GM18951 (cell line): Measurements from ENCODE around the gene TTLL4.

Experiments used
- POLR2A ChIP-seq: IDR thresholded peaks from 4 replicates; pipeline ENCODE4 v1.6.1; 2011; ENCODE audit warnings: mild to moderate bottlenecking; ENCODE audit not compliant: insufficient read length, insufficient read depth; ENCODE audit errors: extremely low read depth
- in situ Hi-C: fragments of 300-500 bp; cut with MboI; formaldehyde crosslinking; loops from one replicate; pipeline ENCODE4 v1.12.0; 2022; ENCODE audit warnings: low sequenced_read_pairs, mixed read lengths, inconsistent platforms; ENCODE audit not compliant: unreplicated experiment

TTLL4 gene

DNA sequence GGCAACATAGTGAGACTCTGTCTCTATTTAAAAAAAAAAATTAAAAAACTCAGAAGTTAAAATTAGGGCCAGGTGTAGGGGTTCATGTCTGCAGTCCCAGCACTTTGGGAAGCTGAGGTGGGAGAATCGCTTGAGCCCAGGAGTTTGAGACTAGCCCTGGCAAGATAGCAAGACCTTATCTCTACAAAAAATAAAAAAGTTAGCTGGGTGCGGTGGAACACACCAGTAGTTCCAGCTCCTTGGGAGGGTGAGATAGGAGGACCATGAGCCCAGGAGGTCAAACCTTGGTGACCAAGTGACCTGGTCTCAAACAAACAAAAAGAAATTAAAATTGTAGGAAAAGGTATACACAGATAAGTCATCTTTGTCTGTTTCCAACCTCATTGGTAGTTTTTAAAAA is 11.3 kb downstream of the TTLL4 start:
- in situ Hi-C loops: no loop called here
- no peak for TF ChIP-seq POLR2A

DNA sequence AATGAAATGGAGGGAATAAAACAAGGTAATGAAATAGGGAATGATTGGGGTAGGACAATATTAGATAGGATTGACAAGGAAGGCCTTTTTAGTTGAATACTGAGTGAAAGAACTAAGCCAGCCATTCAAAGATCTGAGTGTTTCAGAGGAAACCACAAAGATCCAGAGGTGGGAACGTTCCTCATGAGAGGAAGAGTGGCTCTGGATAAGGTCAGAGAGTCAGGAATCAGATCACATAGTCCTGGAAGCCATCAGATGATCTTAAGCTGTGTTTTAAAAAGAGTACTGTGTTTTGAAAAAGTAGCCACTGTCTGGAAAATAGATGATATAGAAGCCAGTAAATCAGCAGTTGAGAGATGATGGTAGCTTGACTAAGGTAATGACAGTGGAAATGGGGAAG is 11.8 kb downstream of the TTLL4 start:
- TF ChIP-seq POLR2A: no peak
- in situ Hi-C loops: no loop called here

DNA sequence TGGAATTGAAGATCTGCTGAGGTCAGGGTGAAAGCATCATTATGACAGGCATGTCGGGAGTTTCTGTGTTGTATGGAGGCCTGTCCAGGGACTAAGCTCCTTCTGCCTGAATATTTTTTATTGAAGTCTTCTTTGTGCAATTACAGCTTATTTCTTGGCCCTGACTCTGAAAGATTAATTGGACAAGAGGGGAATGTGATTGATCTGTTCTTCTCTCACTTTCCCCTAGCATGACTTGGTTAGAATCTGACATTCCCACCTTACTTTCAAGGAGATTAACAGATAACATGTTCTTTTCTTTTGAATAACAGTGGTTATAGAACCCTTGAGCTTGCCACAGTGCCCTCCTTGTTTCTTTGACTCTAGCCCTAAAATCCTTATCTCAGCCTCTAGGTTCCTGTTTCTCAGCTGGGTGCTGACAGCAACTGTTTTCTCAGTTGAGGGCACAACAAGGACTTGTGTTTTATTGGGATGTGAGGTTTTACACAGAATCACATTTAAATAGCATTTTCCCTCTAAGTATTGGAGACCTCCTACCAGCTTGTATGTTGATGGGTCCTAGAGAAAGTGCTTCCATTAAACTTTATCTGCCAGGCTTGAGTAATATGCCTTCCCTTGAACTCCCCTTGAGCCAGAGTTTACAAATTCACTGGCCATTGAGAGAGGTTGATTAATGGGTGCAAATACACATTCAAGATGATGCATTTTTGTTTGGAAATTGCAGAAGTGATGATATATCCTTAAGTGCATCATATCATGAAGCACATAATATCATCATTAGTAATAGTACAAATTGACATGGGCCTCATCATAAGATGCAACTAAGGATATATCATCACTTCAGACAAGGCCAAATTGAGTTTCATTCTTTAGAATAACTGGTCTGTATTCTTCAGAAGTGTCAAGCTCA is 12.5 kb downstream of the TTLL4 start:
- in situ Hi-C loops: no loop called here

DNA sequence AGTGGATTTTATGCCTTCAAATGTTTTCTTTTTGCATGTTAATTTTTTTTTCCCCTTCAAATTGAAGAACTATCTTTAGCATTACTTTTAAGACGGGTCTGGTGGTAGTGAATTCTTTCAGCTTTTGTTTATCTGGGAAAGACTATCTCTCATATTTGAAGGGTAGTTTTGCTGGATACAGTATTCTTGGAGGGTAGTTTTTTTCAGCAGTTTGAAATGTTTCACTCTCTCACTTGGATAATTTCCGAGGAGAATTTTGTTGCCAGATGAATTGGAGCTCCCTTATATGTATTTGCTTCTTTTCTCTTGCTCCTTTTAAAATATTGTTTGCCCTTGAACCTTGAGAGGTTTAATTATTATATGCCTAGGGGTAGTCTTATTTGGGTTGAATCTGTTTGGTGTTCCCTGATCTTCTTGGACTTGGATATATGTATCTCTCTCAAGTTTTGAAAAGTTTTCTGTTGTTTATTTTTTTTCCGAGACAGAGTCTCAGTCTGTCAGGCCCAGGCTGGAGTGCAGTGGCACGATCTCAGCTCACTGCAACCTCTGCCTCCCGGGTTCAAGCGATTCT is 15.5 kb downstream of the TTLL4 start:
- no peak for TF ChIP-seq POLR2A
- in situ Hi-C loops: no loop called here

More for the DNA sequence above, 12.5 kb downstream of the TTLL4 start:
- TF ChIP-seq POLR2A: no peak

DNA sequence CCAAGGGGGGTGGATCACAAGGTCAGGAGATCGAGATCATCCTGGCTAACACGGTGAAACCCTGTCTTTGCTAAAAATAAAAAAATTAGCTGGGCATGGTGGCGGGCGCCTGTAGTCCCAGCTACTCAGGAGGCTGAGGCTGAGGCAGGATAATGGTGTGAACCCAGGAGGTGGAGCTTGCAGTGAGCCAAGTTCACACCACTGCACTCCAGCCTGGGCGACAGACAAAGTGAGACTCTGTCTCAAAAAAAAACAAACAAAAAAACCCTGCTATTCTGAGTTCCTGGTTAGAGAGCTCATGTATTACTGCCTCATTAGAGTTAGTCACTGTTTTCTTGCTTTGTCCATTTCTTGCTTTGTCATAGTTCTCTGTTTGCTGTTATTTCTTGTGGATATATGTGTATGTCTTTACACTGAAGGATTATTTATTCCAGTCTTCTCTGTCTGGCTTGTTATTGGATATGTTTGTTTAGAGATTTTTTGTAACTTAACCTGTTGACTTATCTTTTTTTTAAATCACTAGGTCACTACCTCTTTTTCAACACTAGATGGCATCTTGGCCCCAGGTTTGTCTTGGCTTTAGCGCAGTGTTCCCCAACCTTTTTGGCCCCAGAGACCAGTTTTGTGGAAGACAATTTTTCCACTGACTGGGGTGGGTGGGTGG is 17.0 kb downstream of the TTLL4 start:
- no peak for TF ChIP-seq POLR2A
- in situ Hi-C loops: no loop called here

DNA sequence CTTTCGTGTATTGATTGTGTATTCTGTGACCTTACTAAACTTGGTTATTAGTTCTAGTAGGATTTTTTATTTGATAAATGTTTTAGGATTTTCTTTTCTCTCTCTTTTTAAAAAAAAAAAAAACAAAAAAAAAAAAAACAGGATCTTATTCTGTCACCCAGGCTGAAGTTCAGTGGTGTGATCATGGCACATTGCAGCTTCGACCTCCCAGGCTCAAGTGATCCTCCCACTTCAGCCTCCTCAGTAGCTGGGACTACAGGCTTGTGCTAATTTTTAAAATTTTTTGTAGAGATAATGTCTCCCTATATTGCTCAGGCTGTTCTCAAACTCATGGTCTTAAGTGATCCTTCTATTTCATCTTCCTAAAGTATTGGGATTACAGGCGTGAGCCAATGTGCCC is 19.0 kb downstream of the TTLL4 start:
- no peak for TF ChIP-seq POLR2A
- in situ Hi-C loops: no loop called here

DNA sequence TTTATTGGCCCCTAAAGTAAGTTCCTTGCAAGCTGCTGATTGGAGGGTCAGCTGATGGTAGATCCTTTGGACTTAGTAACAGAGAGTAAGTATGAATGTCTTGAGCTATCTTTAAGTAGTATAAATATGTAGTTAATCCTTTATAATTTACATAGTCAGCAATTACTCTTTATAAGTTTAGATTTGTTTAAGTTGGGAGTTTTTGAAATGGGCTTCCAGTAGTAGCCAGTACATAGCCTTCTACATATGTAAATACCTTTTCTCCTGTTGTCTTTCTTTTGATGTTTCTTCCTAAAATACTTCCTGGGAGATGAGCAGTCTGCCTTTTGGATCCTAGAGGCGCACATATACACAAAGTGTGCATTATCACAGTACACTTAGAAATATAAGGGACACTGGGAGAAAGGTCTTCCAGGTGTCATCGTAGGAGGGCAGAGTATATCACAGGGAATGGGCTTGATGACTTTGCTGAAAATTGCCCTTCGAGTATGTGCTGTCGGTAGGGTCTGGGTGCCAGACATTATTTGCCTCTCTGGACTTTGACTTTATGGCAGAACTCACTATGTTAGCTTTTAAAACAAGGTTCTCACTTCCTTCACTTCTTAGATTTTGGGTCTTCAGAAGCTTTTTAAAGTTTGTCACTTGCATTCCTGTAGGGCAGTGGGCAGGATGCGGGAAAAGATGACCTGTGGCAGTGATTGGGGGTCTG is 21.6 kb downstream of the TTLL4 start:
- no peak for TF ChIP-seq POLR2A
- in situ Hi-C loops: no loop called here

DNA sequence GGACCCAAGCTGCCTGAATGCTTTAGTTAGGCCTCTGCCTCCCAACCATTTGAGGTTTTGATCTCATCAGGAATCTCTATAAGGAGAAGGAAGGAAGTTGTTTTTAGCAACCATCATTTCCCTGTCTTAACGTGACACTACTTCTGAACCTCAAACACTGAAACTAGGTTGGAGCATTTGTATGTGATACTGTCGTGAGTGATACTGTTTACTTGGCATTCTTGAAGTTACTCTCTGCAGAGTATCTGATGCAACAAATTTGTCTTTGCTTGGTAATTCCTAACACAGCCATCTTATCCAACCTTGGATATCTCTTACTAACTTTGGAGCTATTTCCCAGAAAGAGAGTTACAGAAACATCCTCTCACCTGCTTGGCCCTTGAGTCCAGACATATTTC is 22.1 kb downstream of the TTLL4 start:
- TF ChIP-seq POLR2A: no peak
- in situ Hi-C loops: no loop called here

DNA sequence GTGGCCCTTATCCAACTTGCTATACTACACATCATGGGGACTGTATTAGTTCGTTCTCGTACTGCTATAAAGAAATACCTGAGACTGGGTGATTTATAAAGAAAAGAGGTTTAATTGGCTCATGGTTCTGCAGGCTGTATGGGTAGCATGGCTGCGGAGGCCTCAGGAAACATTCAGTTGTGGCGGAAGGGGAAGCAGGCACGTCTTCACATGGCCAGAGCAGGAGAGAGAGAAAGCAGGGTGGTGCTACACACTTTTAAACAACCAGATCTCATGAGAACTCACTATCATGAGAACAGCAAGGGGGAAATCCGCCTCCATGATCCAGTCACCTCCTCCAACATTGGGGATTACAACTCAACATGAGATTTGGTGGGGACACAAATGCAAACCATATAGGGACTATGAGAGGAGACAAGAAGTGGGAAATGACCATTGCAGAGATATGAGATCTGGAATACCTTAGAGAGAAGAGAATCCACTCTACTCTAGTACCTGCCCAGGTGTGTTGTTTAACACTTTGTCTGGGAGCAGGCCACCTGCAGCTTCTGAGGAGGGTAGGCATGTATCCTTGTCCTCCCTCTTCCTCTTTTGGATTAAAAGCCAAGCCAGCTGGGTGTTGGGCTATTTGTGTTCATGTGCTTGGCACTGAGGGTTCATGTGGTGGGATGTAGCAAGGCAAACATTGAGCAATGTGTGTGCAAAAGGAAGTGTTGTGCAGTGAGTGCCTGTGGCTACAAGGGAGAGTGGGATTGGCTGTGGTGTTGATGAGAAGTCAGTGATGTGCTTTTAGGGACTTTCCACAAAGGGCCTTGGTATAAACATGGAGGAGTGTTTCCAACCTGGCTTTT is 22.8 kb downstream of the TTLL4 start:
- in situ Hi-C loops: no loop called here
- no peak for TF ChIP-seq POLR2A

DNA sequence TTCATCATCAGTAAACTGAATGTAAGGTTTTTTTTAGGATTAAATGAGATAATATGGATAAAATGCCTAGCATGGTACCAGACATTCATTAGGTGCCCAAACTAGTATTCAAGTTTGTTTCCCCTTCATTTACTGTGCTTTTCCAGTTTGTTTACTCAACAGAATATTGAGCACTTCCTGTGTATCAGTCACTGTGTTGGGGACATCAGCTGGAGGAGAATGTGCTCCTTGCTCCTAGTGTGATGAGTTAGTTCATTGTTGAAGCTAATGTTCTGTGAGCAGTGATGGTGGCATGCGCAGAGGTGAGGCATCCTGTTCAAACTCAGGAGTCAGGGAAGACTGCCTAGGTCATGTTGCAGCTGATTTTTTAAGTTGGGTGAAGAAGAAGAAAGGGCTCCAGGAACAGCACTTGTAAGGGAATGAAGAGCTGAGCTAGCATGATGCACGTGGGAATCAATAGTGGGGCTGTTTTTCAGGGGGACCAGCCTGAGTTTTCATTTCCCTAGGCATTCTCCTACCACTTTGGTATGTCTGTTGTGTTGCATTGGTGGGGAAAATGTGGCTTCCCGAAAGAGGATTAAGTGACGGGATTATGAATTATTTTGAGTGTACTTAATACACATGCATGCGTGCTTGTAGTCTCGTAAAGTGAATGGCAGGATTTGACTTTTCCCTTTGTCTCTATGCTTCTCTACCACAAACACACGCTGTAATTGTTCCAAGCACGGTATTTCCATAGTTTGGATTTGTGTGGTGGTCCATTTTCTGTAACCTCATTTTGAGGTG is 23.7 kb downstream of the TTLL4 start:
- TF ChIP-seq POLR2A: no peak
- in situ Hi-C loops: no loop called here

DNA sequence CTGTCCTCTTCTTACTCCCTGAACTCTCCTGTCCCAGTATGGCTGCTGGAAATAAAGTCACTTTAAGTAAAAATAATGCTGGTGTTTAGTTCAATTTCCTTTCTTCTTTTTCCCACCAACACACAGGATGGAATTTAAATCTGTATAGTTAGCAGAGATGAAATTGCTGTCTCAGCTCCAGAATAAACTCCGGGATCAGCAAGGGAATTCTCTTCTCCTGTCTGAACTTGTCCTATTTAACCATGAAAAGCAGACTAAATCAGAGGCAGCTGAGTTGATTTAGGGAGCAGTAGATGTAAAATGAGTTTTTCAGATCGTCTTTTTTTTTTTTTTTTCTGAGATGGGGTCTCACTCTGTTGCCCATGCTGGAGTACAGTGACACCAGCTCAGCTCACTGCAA is 25.9 kb downstream of the TTLL4 start:
- TF ChIP-seq POLR2A: no peak
- in situ Hi-C loops: no loop called here

DNA sequence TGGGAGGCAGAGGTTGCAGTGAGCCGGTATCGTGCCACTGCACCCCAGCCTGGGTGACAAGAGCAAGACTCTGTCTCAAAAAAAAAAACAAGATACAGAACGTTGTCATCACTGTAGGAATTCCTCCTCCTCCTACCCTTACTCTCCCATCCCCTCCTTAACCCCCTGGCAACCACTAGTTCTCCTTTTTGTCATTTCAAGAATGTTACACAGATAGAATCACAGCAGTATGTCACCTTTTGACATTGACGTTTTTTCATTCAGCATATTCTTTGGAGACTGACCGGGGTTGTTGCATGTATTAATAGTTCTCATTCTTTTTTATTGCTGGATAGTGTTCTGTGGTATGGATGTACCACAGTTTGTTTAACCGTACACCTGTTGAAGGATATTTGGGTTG is 32.4 kb downstream of the TTLL4 start:
- TF ChIP-seq POLR2A: no peak
- in situ Hi-C loops: no loop called here
